Thyroid gland (tissue), 4 donors: Measurements from ENCODE around the gene CMKLR1.

Source experiments
- CTCF ChIP-seq, 6 experiments: fragments of 200-600 bp in 3 of 6; fragments of 450-650 bp in 3 of 6; sonication (generic) in 3 of 6; IDR thresholded peaks; one replicate each; pipeline ENCODE4 v1.5.1; 2016 to 2019; ENCODE audit warnings: antibody characterized with exemption in 6 of 6, mild to moderate bottlenecking in 2 of 6, inconsistent platforms in 1 of 6, moderate library complexity in 1 of 6
- POLR2A ChIP-seq, 2 donors: fragments of 450-650 bp; IDR thresholded peaks; one replicate each; pipeline ENCODE4 v1.6.1; 2017; ENCODE audit warnings: antibody characterized with exemption in 2 of 2, mild to moderate bottlenecking in 2 of 2, moderate library complexity in 1 of 2

GRCh38 chr12:108325549-108325948 is 13.6 kb downstream of the CMKLR1 start:
- no peak for TF ChIP-seq CTCF (IDR thresholded peaks at IDR 0.05)
- TF ChIP-seq POLR2A (IDR thresholded peaks at IDR 0.05): no peak
